ENCODE data around the gene RIMBP2.

The RIMBP2 gene

DNA sequence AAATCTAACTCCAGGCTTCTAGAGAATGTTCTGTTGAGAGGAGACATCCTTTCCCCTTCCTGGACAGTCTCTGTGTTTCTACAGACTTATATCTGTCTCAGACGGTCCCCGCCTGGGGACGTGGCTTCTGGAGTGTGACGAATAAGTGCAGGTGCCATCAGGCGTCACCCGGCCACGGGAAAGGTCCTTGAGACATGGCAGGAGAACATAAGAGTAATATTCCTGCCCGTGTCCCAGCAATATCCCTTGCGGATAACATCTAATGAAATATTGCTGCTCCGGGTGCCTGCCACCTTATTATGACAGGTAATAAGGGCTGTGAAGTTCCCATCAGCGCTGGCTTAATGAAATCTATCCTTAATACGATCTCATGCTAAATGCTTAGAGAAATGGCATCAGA, 238.8 kb downstream of the RIMBP2 start:
- DNase-seq = no peak

DNA sequence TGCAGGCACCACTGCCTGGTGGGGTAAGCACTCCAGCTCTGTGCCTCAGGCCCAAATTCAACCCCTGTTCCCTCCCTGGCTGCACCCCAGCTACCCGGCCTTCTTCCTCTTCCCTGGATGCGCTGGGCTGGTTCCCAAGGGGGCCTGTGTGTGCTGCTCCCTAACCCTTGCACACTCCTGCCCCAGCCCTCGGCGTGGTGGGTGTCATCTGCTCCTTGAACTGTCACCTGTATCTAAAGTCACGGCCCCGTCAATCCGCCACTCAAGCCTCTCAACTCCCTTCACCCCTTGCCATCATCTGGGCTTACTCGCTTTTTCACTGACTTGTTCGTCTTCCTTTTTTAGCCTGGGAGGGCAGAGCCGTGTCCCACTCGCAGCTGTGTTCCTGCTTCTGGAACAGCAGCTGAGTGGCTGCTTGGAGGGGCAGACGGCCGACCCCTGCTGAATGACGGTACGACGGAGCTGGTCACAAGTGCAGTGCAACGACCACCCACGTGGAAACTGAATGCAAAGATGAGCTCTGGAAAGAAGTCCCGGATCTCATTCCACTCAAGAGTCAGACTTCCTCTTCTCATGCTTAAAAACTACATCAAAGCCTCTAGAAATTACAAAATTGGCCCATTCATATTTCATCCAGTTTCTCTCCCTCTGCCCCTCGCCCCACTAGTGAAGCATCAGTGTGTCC, 239.5 kb downstream of the RIMBP2 start:
- no peak for DNase-seq

DNA sequence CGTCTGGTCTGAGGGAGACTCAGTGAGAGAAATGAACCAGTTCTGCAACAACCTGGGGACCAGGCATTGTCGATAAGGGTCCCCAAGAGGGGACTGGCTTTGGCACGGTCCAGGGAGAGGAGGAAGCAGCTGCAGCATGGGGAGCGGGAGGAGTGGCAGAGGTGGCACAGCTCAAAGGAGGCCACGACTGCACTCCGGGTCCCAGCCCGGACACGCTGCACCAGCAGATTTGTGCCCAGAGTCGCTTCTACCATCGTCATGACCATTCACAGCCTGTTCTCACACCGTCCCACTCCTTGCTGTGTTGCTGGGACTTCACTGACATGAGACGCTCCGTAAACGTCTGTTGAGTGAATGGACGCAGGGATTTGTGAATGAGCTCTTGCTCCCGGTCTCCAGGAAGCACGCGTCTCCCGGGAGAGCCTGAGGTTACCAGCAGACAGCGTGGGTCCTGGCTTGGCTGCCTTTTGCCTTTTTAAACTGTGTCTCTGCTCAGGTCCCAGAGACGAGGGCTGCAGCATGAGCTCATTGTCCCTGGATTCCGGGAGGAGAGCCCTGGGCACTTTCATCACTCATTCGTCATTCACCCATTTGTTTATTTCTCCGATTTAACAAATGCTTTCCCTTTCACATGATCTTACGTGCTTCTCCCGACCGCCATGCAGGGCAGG, 241.4 kb downstream of the RIMBP2 start:
- no peak for DNase-seq

DNA sequence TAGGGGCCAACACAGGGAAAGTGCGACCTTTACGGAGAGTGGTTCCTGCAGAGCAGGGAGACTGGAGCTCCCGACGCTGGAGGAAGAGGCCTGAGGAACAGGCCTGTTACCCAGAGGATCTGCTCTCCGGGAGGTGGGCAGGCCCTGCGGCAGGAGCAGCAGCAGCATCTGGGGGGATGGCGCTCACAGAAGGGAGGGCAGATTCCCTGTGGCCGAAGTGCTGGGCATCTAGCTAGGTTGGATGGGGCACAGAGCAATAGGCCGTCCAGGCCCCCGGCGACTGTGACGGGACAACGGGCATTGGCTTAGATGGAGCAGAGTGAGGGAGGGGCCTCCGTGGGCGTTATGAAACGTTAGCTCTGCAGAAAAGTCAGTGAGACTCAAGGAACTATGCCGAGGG, 242.8 kb downstream of the RIMBP2 start:
- DNase-seq = no peak

DNA sequence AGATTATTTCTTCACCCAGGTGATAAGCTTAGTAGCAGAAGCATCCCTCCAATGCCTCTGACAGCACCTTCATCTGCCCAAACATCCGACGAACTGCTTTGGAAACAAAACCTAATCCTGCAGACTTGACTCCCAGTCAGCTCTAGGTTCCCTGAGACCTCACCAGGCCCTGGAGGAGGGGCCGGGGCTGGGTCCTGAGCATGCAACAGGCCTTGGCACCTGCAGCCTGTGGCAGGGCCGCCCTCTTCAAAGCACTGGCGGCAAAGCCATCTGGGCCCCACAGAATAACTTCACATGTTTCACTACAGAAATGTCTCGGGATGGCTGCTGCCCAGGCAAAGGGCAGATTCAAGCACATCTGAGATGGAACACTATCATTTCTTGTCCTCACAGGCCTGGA, 245.1 kb downstream of the RIMBP2 start:
- DNase-seq = no peak

DNA sequence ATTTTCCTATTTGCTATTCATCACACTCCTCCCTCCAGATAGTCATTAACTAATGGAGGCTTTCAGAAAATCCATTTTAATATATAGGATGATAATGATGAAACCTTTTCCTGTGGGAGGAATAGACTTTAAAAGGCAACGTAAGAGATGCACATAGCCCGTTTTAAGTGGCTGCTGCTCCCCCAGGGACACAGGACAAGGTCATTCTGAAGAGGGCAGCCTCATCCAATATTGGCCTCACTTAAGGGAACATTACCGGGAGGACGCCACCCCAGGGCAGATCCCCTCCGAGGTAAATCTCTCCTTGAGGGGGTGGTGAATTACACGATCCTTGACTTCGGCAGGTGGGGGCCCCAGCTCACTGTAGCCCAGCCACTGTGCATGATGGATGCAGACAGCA, 246.5 kb downstream of the RIMBP2 start:
- no peak for DNase-seq

DNA sequence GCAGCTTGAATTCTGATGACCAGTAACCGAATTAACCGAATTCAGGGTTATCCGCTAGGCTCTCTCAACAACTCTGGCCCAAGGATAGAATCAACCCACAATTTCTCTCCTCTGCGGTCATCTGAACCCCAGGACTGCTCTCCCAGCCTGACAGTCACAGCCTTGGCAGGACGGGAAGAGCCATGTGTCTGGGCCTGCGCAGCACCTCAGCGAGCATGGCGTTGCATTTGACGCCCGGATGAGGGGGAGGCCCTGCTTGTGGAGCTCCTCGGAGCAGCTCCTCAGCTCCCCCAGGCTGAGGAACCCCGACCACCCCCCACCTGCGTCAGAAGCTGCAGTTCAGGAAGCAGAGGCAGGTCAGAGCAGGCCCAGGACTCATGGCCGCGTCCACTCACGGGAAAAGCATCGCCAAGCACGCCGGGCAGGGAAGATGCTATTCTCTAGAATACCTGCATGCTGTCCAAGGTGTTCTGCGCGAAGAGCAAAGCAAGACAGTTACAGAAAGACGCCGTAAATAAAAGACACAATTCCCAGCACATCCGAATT, 247.3 kb downstream of the RIMBP2 start:
- DNase-seq = no peak

DNA sequence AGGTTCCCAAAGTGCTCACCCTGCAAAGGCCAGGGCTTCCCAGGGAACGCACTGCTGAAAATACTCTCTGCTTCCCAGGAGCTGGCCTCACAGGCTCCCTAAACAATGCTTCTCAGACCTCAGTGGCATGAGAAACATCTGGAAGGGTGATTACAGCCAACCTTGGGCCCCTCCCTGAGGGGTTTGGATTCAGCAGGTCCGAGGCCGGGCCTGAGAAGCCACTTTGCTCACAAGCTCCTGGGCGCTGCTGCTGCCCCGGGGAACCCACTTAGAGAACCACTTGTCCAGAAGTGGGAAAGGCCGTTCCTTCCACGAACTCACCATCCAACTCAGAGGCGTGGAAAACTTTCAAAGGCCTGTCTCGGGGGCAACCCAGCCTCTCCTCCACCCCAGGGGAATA, 247.9 kb downstream of the RIMBP2 start:
- no peak for DNase-seq

DNA sequence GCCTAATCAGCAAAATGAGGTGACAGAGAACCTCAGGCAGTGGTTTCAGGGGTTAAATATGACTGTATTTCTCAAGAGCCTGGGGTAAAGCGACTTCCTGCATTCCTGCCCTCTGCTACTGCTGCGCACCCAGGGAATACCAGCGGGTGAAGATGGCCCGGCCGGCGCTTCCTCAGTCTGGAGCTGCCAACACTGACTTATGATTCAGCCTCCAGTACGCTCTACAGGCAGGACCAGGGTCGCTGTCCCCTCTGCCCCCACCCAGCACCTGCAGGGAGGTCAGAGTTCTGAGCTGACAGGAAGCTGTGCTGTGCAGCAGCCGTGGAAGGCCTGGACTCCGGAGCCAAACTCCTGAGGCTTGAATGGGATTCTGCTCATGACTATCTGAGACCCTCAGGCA, 250.5 kb downstream of the RIMBP2 start:
- no peak for DNase-seq

DNA sequence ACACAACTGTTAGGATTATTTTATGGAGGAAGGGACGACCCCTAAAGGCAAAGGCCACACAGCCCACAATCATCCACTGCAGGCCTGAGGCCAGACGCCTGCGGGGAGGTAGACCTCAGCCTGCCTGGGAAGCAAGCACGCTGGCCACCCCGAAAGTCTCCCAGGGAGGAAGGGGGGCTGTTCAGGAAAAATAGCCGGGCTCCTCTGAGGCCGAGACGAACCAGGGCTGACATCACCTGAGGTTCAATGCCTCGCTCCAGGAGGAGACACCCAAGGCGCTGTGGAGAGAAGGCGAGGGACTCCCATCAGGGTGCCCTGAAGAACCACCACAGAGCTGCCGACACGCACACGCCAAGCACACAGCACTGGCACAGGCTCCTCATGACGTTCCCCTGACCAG, 251.1 kb downstream of the RIMBP2 start:
- no peak for DNase-seq

DNA sequence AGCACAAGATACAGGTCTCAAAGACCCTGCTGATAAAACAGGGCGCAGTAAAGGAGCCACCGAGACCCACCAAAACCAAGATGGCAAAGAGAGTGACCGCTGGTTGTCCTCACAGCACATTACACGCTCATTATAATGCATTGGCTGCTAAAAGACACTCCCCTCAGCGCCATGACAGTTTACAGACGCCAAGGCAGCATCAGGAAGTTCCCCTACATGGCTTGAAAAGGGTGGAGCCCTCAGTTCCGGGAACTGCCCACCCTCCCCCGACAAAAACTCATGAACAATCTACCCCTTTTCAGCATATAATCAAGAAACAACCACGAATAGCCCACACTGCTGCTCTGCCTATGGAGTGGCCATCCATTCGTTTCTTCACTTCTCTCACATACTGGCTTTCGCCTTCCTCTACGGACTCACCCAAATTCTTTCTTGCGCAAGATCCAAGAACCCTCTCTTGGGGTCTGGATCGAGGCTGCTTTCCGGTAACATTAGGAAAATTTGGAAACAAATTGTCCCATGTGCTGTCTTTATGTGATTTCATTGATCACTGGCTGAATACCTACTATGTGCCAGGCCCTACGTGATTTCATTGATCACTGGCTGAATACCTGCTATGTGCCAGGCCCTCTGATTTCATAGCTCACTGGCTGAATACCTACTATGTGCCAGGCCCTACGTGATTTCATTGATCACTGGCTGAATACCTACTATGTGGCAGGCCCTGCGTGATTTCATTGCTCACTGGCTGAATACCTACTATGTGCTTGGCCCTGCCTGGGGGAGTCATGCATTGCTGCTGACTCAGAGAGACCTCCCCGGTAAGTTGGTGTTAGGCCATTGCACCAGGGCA, 252.1 kb downstream of the RIMBP2 start:
- DNase-seq = no peak

DNA sequence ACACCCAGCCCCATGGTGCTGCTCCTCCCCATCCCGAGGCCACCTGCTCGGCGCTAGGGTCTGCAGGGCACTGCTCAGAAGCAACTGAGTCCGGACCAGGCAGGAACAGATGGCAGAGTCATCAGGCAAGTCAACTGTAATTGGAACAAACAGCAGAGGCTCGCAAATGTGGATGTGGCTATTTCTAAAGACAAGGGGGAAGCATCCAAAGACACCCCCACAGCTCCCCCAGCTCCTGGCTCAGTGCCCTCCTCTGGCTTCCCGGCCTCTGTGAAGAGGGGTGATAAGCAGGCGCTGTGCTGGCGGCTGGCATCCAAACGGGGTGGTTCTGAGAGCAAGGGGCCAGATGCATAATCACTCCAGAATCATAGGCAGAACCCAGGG, 252.8 kb downstream of the RIMBP2 start:
- DNase-seq = no peak

DNA sequence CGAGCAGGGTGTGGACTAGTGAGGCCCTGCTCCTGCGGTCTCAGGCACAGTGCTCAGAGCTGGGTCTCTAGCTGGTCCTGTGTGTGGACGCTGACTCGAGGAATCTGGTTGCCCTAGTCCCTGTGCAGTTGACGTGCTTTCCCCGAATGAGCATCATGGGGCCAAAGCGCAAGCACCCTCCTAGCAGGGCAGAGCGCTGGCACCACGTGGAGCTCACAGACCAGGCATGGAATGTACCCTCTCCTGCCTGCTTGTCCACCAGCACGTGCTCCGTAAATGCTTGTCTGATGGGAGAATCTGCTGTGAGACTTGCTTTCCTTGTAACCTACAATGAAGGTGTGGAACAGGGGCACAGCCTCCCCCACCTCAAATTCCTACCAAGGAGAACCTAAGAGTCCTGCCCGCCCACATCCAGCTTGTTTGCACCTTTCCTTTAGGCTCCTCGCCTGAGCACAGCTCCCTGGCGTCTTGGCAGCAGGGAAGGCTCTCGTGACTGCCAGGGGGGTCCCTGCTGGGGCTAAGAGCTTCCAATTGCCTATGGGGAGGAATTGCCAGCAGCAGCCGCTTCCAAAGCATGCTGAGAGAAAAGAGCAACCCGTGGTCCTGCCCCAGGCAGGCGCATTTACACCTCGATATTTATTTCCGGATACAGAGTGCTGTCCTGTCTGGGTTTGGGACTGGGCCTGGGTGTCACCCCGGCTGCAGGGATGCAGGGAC, 253.4 kb downstream of the RIMBP2 start:
- no peak for DNase-seq

DNA sequence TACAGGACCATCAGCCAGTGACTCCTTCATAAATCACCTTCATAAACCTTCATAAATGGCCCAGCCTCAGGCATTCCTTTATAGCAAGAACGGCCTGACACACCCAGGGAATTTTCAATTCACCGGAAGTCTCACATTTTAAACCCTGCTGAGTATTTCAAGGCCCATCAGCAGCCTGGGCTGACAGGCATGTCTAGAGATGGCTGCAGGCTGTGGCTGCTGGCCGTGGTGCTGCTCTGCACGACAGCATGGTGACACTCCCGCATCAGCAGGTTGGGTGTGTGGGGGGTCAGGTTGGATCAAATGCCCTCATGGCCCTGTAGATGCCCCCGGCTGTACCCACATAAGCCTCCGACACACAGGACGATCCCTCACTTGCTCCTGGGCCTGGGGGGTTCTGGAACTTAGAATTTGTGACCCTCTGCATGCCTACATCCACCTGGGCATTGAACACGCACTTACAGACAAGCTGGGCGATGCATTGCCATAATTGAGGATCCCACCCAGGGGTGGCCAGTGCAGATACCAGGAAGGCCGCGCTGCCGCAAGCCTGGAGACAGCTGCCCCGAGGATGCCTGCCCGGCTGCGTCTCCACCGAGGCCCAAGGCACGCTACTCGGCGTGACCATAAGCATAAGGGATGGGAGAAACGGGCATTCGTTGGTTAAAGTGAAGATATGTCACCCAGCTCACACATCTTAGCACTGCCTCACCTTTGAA, 254.1 kb downstream of the RIMBP2 start:
- DNase-seq = no peak

DNA sequence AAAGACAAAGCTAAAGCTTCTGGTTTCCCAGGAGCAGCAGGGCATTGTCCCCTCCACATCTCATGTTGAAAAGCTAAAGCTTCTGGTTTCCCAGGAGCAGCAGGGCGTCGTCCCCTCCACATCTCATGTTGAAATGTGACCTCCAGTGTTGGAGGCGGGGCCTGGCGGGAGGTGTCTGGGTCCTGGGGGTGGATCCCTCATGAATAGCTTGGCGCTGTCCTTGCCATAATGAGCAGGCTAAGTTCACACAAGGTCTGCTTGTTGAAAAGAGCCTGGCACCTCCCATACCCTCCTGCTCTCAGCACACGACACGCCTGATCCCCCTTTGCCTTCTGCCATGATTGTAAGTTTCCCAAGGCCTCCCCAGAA, 254.7 kb downstream of the RIMBP2 start:
- DNase-seq = no peak

DNA sequence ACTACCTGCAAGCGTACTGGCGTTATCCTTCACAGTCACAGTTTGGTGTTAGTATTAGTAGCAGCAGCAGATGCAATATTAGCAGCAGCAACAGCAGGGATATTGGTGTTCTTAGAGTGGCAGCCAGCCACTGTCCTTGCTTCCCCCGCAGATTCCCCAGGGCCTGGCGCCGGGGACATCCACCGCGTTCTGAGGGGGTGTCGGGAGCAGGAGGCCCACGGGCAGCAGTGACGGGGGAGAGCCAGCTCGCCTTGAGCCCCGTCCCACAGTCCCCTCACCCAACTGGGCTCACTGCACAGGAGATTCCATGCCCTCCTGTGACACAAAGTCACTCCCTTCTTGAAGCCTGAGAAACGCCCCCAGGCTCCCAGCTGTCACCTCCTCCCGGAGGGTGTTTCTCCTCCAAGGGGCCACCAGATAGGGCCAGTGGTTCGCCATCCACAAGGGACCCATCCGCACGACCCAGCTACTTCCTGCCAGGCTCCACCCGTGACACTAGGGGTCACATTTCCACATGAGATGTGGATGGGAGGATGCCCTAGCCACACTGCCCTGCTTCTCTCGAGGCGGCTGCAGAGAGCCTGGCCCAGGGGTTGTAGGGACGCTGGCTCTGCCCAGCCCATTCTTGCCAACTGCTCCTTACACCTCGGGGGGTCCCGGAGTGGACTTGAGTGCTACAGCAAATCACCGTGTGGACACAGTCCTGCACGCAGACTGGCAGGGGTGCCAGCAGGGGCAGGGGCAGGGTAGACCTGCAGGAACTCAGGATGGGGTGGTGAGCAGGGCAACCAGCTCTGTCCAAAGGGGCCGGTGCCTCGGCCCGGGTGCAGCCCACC, 255.3 kb downstream of the RIMBP2 start:
- no peak for DNase-seq

DNA sequence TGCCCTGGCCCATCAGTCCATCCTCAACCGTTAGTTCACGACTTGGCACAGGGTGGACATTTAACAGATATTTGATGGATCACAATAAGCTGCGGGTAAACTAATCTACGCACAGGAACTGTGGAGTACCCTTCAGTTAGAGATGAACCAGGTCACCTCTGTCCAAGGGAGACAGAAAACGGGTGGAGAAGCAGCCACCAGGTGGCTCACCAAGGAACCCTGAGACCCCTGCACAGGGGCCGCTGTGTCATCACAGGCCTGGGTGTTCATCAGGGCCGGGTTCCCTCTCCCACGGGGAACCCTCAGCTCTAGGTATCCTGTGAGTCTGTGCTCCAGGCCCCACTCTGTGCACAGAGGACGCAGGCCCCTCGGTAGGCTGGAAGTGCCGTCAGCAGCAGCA, 256.2 kb downstream of the RIMBP2 start:
- DNase-seq = no peak

DNA sequence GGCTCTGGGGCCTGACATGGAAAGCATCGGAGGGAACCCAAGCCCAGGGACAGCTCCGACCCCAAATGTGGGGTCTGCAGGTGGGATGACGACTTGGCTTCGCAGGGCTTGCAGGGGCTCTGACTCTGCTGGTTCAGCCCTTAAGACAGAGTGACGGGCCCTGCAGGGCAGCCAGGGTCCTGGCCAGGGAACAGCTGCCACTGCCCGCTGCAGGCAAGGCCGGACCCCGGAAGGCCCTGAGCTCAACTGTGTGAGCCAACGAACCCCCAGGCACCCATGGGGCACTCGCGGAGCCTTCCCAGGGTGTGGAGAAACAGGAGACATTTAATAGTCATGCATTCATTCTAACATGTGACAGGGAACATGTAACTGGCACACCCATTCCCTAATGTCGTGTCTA, 257.8 kb downstream of the RIMBP2 start:
- DNase-seq = no peak

DNA sequence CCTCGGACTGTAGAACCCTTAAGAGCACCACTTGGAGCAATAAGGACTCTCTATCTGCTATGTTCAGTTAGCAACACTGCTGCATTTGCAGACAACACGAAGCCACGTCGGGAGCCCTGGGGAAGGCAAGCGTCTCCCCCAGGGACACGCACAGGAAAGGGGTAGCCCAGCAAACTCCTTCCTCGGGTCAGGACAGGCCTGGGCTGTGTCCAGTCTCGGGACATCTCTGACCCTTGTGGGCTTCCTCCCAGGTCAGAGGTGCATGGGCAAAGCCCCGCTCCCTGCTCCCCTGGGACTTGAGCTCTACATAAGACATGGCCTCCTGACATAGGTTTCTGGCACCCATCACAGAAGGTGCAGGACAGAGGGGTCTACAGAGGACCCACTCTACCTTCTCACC, 258.9 kb downstream of the RIMBP2 start:
- no peak for DNase-seq

DNA sequence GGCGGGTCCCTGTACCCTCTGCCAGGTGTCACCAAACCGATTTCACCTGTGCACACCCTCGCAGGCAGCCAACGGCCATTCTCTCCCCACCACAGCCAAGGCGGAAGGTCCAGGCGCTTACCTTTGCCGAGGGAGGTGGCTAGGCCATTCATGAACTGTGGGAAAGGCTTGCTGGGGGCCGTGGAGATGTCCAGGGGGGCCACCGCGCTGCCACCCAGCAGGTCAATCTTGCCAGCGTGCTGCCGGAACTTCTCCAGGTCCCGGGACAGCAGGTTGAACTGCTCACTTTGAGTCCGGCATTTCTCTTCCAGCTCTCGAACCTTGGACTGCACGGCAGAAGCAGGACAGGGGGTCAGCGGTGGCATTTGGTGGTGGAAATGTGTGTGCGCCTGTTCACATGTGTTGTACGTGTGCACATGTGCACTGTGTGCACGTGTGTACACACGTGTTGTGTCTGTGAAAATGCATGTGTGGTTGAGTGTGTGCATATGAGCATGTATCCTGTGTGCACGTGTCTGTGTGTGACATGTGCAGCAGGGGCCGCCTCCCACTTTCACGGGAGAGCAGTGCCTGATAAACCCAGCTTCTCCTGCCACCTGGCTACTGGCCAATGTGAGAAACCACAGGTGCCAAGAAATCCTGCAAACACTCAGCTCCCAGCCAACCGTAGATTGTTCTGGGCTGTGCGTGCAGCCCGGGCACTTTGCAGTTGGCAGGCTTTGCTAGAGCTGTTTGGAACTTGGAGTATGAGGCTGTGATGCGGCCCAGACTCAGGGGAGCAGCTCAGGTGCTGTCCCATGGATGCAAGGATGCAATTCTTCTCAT, 259.5 kb downstream of the RIMBP2 start:
- DNase-seq = no peak

DNA sequence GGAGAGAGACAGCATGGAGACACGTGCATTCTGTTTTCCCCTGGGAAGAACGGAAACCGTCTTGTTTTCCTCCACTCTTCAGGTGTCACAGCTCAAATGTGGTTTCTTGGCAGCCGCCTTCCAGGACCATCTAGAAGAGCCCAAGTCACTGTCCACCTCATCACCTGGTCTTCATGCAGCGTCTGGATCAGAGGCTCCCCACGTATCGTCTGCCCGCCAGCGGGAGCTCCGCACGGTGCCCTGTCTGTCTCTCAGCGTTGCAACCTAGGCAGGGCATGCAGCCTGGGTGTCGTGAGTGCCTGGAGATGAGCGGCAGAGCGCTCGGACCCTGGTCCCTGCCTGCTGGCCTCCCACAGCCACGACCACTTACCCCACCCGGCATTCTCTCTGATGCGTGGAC, 260.9 kb downstream of the RIMBP2 start:
- DNase-seq = no peak

Data from NCI-H526 treated with DMSO at 0.1 percent for 48 hours (cell line).